Smooth muscle cell (in vitro differentiated cells): ENCODE data around the gene CNTN4. TPM values are rescaled to one million over a fixed set of nuclear protein-coding genes. Genes with fewer than 3 reads are reported as not detected.

Experiments used
- DNase-seq: peaks from one replicate; lab custom pipeline; 2025; ENCODE audit not compliant: unreplicated experiment; lab: John Stamatoyannopoulos, UW
- H2AFZ ChIP-seq: fragments of 200-600 bp; sonication (generic); 2 replicates; pipeline ENCODE4 v1.6.0; 2016; ENCODE audit warnings: antibody characterized with exemption, low read depth, mild to moderate bottlenecking
- H3F3A ChIP-seq: fragments of 200-600 bp; sonication (generic); 2 replicates; pipeline ENCODE4 v1.6.0; 2017; ENCODE audit warnings: antibody characterized with exemption, low read depth
- H3K27ac ChIP-seq: fragments of 200-600 bp; sonication (generic); 2 replicates; pipeline ENCODE4 v1.5.1; 2016; ENCODE audit warnings: low read depth, mild to moderate bottlenecking
- H3K27me3 ChIP-seq: fragments of 200-600 bp; sonication (generic); 2 replicates; pipeline ENCODE4 v1.6.1; 2016; ENCODE audit warnings: low read depth, mild to moderate bottlenecking
- H3K36me3 ChIP-seq: fragments of 200-600 bp; sonication (generic); 2 replicates; pipeline ENCODE4 v1.5.1; 2016; ENCODE audit warnings: low read depth
- H3K4me1 ChIP-seq: fragments of 200-600 bp; sonication (generic); 2 replicates; pipeline ENCODE4 v1.5.1; 2016; ENCODE audit warnings: low read depth
- H3K4me2 ChIP-seq: fragments of 200-600 bp; sonication (generic); 2 replicates; pipeline ENCODE4 v1.6.0; 2016; ENCODE audit warnings: mild to moderate bottlenecking
- H3K4me3 ChIP-seq: fragments of 200-600 bp; sonication (generic); 2 replicates; pipeline ENCODE4 v1.5.1; 2016; ENCODE audit warnings: mild to moderate bottlenecking
- H3K79me2 ChIP-seq: fragments of 200-600 bp; sonication (generic); 2 replicates; pipeline ENCODE4 v1.6.0; 2016; ENCODE audit warnings: low read depth, mild to moderate bottlenecking
- H3K9ac ChIP-seq: fragments of 200-600 bp; sonication (generic); 2 replicates; pipeline ENCODE4 v1.6.0; 2016; ENCODE audit warnings: low read depth
- H3K9me3 ChIP-seq: fragments of 200-600 bp; sonication (generic); replicated peaks from 2 replicates; pipeline ENCODE4 v1.5.1; 2016; ENCODE audit warnings: low read depth
- H4K20me1 ChIP-seq: fragments of 200-600 bp; sonication (generic); 2 replicates; pipeline ENCODE4 v1.6.0; 2016; ENCODE audit warnings: low read depth
- WGBS: methylation state at CpG from one replicate; pipeline ENCODE4 v1.1.7; 2016; ENCODE audit warnings: low lambda C conversion rate; 5-methylcytosine and 5-hydroxymethylcytosine counted together
- polyA plus RNA-seq: library from polyadenylated mRNA; unstranded; fragments of >200 nt; fragmentation: Nextera tagmentation; extraction: Ambion mirVana; gene quantifications from 2 replicates; pipeline ENCODE4 v1.2.1, GENCODE V29; 2016
- total RNA-seq: library from RNA; depleted of rRNA; stranded (reverse); fragments of >200 nt; gene quantifications from 2 replicates; pipeline ENCODE4 v1.2.3, GENCODE V29; 2014
- TF ChIP-seq, protein P1 (sequence below): fragments of 200-600 bp; sonication (generic); IDR thresholded peaks from 2 replicates; pipeline ENCODE4 v1.5.1; 2017; ENCODE audit warnings: borderline replicate concordance, mild to moderate bottlenecking, antibody characterized with exemption; ENCODE audit not compliant: insufficient read depth, poor library complexity, severe bottlenecking

CNTN4 gene
- total and polyA plus RNA-seq, 2 experiments from 2014 or later, result 12.1 to 15.8 TPM

DNA sequence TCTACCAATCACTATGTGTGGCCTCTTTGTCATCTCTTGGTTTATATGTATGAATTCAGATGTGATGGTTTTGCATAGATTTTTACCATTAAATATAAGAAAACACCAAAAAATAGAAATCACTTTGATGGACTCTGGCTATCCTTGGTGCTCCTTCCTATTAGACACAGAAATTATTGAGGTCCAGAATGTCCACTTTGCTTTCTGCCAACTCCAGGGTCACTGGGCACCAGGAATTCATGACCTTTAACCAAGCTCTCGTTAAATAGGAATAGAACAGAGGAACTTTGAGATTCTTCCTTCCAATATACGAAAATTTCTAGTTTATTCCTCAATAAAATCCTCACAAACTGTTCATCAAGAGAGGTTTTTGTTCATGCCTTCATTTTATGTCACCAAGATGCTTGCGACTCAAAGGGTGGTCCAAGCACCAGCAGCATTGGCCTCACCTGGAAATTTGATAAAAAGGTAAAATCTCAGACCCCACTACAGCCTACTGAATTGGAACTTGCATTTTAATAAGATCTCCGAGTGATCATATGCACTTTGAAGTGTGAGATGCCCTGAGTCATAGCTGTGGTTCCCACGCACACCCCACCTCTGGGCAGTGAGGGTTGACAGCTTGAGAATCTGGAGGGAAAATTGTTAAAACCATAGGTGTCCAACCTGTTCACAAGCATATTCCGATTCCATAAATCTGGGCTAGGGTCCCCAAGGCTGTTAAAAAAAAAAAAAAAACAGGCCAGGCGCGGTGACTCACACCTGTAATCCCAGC lies 725.0 kb downstream of the CNTN4 start:
- no peak overlapping the region for H3K4me2 ChIP-seq
- WGBS, result 90% methylated on average over 8 of the region's 8 CpGs
- no peak for DNase-seq

DNA sequence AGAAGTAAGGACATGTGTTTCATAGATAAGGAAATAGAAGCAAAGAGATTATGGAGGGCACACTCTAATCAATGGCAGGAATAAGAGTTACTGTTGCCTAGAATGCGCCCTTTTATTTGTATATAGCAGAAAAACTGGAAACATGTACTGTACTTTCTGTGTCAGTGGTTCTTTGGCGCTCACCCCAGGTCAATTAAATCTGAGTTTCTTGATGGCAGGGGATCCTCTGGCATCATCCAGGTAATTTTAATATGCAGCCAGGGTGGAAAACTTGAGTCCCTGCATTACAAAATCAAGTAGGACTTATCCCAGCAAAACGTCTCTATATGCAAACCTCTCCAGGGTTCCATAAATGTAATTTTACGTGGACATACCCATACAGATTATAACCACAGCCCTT lies 727.4 kb downstream of the CNTN4 start:
- H3F3A ChIP-seq, result no peaks in the 10 kb centered on the region
- H3K27ac ChIP-seq, result no peak overlapping the region
- DNase-seq, result no peak
- no peak overlapping the region for H3K4me2 ChIP-seq
- no peaks in the 10 kb centered on the region for H3K9me3 ChIP-seq
- H3K36me3 ChIP-seq, result no peaks in the 10 kb centered on the region
- H3K9ac ChIP-seq, result no peak overlapping the region
- WGBS, result 85% methylated on average over 4 of the region's 4 CpGs
- H4K20me1 ChIP-seq, result no peaks in the 10 kb centered on the region
- no peak overlapping the region for H3K4me3 ChIP-seq
- H3K79me2 ChIP-seq, result no peaks in the 10 kb centered on the region
- H3K27me3 ChIP-seq, result peaks cover 3% of the 10 kb centered on the region
- TF ChIP-seq, protein P1, sequence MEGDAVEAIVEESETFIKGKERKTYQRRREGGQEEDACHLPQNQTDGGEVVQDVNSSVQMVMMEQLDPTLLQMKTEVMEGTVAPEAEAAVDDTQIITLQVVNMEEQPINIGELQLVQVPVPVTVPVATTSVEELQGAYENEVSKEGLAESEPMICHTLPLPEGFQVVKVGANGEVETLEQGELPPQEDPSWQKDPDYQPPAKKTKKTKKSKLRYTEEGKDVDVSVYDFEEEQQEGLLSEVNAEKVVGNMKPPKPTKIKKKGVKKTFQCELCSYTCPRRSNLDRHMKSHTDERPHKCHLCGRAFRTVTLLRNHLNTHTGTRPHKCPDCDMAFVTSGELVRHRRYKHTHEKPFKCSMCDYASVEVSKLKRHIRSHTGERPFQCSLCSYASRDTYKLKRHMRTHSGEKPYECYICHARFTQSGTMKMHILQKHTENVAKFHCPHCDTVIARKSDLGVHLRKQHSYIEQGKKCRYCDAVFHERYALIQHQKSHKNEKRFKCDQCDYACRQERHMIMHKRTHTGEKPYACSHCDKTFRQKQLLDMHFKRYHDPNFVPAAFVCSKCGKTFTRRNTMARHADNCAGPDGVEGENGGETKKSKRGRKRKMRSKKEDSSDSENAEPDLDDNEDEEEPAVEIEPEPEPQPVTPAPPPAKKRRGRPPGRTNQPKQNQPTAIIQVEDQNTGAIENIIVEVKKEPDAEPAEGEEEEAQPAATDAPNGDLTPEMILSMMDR, result no peak
- H3K4me1 ChIP-seq, result no peaks in the 10 kb centered on the region
- no peak overlapping the region for H2AFZ ChIP-seq

More for the DNA sequence above, 725.0 kb downstream of the CNTN4 start:
- no peak overlapping the region for H3K27ac ChIP-seq
- H3K4me1 ChIP-seq, result no peaks in the 10 kb centered on the region
- TF ChIP-seq, protein P1, result no peak
- H3K79me2 ChIP-seq, result no peaks in the 10 kb centered on the region
- H3K9me3 ChIP-seq, result no peaks in the 10 kb centered on the region
- H2AFZ ChIP-seq, result no peak overlapping the region
- peaks cover 3% of the 10 kb centered on the region for H3K27me3 ChIP-seq
- no peaks in the 10 kb centered on the region for H4K20me1 ChIP-seq
- no peak overlapping the region for H3K9ac ChIP-seq
- no peaks in the 10 kb centered on the region for H3K36me3 ChIP-seq
- H3K4me3 ChIP-seq, result no peak overlapping the region
- H3F3A ChIP-seq, result no peaks in the 10 kb centered on the region

DNA sequence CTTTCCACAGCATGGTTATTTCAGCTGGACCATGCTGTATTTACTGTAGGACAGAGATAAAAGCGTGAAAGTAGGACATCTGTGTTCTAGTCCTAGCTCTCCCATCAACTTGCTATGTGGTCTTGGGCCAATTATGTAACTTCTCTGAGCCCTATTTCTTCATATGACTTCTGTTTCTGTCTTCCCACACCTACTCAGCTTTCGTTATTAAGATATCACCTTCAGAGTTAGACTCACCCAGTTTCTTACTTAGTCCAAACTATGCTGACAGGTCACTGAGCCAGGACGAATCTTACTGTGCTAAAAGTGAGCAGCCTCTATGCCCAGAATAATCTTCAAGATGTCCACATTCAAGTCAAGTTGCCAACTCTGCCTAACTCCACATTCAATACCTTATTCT lies 727.8 kb downstream of the CNTN4 start:
- TF ChIP-seq, protein P1, result no peak
- Histone ChIP-seq H3K79me2 (no peaks in the 10 kb centered on the region), H3K9me3 (no peaks in the 10 kb centered on the region), H3K27ac (no peak overlapping the region), H4K20me1 (no peaks in the 10 kb centered on the region), H3K27me3 (peaks cover 3% of the 10 kb centered on the region), H3K4me3 (no peak overlapping the region), H2AFZ (no peak overlapping the region), H3K9ac (no peak overlapping the region), H3K4me2 (no peak overlapping the region), H3K4me1 (no peaks in the 10 kb centered on the region), H3K36me3 (no peaks in the 10 kb centered on the region), H3F3A (no peaks in the 10 kb centered on the region)
- WGBS, result 81% methylated on average over 3 of the region's 3 CpGs
- DNase-seq, result no peak

DNA sequence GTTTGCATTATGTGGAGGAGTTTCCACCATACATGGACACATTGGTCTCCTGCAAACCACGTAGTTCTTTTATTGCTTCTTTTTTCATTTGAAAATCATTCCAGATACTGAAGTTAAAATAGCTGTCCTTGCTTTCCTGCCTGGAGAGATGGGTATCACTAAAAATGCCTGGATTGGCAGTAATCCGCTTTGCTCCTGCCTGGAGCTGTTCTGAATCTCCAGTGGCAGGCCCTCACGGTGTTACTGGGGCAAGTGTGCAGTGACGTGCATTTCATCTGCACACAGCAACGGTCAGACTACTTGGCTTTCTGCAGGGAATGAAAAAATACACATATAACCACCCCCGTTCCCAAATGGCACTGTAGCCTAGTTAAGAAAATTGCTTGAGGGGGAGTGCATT lies 738.6 kb downstream of the CNTN4 start:
- Histone ChIP-seq H3K4me2 (no peak overlapping the region), H3K9me3 (no peaks in the 10 kb centered on the region), H3K79me2 (no peaks in the 10 kb centered on the region), H3K9ac (no peak overlapping the region), H3K4me1 (no peaks in the 10 kb centered on the region), H2AFZ (no peak overlapping the region), H3K27ac (no peak overlapping the region), H4K20me1 (no peaks in the 10 kb centered on the region), H3F3A (no peaks in the 10 kb centered on the region), H3K4me3 (no peak overlapping the region), H3K36me3 (no peaks in the 10 kb centered on the region), H3K27me3 (no peaks in the 10 kb centered on the region)
- WGBS, result 69% methylated on average over 6 of the region's 6 CpGs
- DNase-seq, result no peak
- TF ChIP-seq, protein P1, result no peak
